ENCODE results near the gene MCF2L.

MCF2L gene

GRCh38 chr13:113126265-113127150 is 157.5 kb downstream of the MCF2L start:
- peaks cover 23% of the 10 kb centered on the region for H3K27me3 Mint-ChIP-seq
- no peaks in the 10 kb centered on the region for H3K4me1 Mint-ChIP-seq
- H3K4me3 Mint-ChIP-seq, result no peak overlapping the region
- H3K36me3 Mint-ChIP-seq, result no peaks in the 10 kb centered on the region
- H3K9me3 Mint-ChIP-seq, result no peaks in the 10 kb centered on the region
- DNase-seq (ENCODE audit: low spot score in 2 of 2), result no peak
- ATAC-seq (ENCODE audit: low read depth), result no peak
- H3K27ac Mint-ChIP-seq, result no peak overlapping the region

- H3K4me3 Mint-ChIP-seq, result no peak overlapping the region
- no peaks in the 10 kb centered on the region for H3K36me3 Mint-ChIP-seq
- H3K9me3 Mint-ChIP-seq, result no peaks in the 10 kb centered on the region
- H3K4me1 Mint-ChIP-seq, result no peaks in the 10 kb centered on the region
- ATAC-seq (ENCODE audit: low read depth) (no peak), DNase-seq (ENCODE audit: low spot score in 2 of 2) (no peak)
- peaks cover 18% of the 10 kb centered on the region for H3K27me3 Mint-ChIP-seq
- no peak overlapping the region for H3K27ac Mint-ChIP-seq
Measured at GRCh38 chr13:113129480-113129879, 160.5 kb downstream of the MCF2L start.

GRCh38 chr13:113129921-113130750 is 161.1 kb downstream of the MCF2L start:
- Mint-ChIP-seq H3K9me3 (no peaks in the 10 kb centered on the region), H3K27ac (no peak overlapping the region), H3K4me1 (no peaks in the 10 kb centered on the region), H3K36me3 (no peaks in the 10 kb centered on the region), H3K27me3 (peaks cover 18% of the 10 kb centered on the region), H3K4me3 (no peak overlapping the region)
- DNase-seq (ENCODE audit: low spot score in 2 of 2), result no peak
- no peak for ATAC-seq (ENCODE audit: low read depth)

GRCh38 chr13:113135281-113135760 is 166.3 kb downstream of the MCF2L start:
- Mint-ChIP-seq H3K4me1 (no peaks in the 10 kb centered on the region), H3K4me3 (no peak overlapping the region), H3K9me3 (no peaks in the 10 kb centered on the region), H3K27me3 (no peaks in the 10 kb centered on the region), H3K36me3 (no peaks in the 10 kb centered on the region), H3K27ac (no peak overlapping the region)
- DNase-seq (ENCODE audit: low spot score in 2 of 2), result no peak
- no peak for ATAC-seq (ENCODE audit: low read depth)

- Mint-ChIP-seq H3K36me3 (no peaks in the 10 kb centered on the region), H3K27ac (no peak overlapping the region), H3K27me3 (peaks cover 1% of the 10 kb centered on the region), H3K4me1 (no peaks in the 10 kb centered on the region), H3K9me3 (no peaks in the 10 kb centered on the region), H3K4me3 (no peak overlapping the region)
- DNase-seq (ENCODE audit: low spot score in 2 of 2) (no peak), ATAC-seq (ENCODE audit: low read depth) (no peak)
Measured at GRCh38 chr13:113137691-113138298, 168.8 kb downstream of the MCF2L start.

- Mint-ChIP-seq H3K9me3 (no peaks in the 10 kb centered on the region), H3K27me3 (peaks cover 3% of the 10 kb centered on the region), H3K27ac (no peak overlapping the region), H3K36me3 (no peaks in the 10 kb centered on the region), H3K4me1 (no peaks in the 10 kb centered on the region), H3K4me3 (no peak overlapping the region)
- ATAC-seq (ENCODE audit: low read depth), result no peak
- no peak for DNase-seq (ENCODE audit: low spot score in 2 of 2)
Measured at GRCh38 chr13:113138792-113139551, 170.0 kb downstream of the MCF2L start.

- no peak for DNase-seq (ENCODE audit: low spot score in 2 of 2)
- no peak for ATAC-seq (ENCODE audit: low read depth)
- Mint-ChIP-seq H3K27ac (no peak overlapping the region), H3K36me3 (no peaks in the 10 kb centered on the region), H3K9me3 (no peaks in the 10 kb centered on the region), H3K27me3 (peaks cover 3% of the 10 kb centered on the region), H3K4me3 (no peak overlapping the region), H3K4me1 (no peaks in the 10 kb centered on the region)
Measured at GRCh38 chr13:113139577-113139976, 170.6 kb downstream of the MCF2L start.

- H3K9me3 Mint-ChIP-seq, result no peaks in the 10 kb centered on the region
- no peak for DNase-seq (ENCODE audit: low spot score in 2 of 2)
Measured at GRCh38 chr13:113140677-113141600, 171.9 kb downstream of the MCF2L start.

GRCh38 chr13:113141601-113141970 is 172.6 kb downstream of the MCF2L start:
- H3K27me3 Mint-ChIP-seq, result peaks cover 3% of the 10 kb centered on the region
- no peaks in the 10 kb centered on the region for H3K36me3 Mint-ChIP-seq
- H3K9me3 Mint-ChIP-seq, result no peaks in the 10 kb centered on the region
- no peak overlapping the region for H3K27ac Mint-ChIP-seq
- H3K4me1 Mint-ChIP-seq, result no peaks in the 10 kb centered on the region
- H3K4me3 Mint-ChIP-seq, result no peak overlapping the region
- DNase-seq (ENCODE audit: low spot score in 2 of 2) (no peak), ATAC-seq (ENCODE audit: low read depth) (no peak)

More at GRCh38 chr13:113140677-113141600, 171.9 kb downstream of the MCF2L start:
- no peaks in the 10 kb centered on the region for H3K36me3 Mint-ChIP-seq
- H3K27me3 Mint-ChIP-seq, result peaks cover 3% of the 10 kb centered on the region
- no peak for ATAC-seq (ENCODE audit: low read depth)
- H3K4me3 Mint-ChIP-seq, result no peak overlapping the region
- no peak overlapping the region for H3K27ac Mint-ChIP-seq
- H3K4me1 Mint-ChIP-seq, result no peaks in the 10 kb centered on the region

GRCh38 chr13:113142876-113143275 is 173.9 kb downstream of the MCF2L start:
- no peak overlapping the region for H3K4me3 Mint-ChIP-seq
- peaks cover 10% of the 10 kb centered on the region for H3K27me3 Mint-ChIP-seq
- no peaks in the 10 kb centered on the region for H3K4me1 Mint-ChIP-seq
- no peak overlapping the region for H3K27ac Mint-ChIP-seq
- H3K9me3 Mint-ChIP-seq, result no peaks in the 10 kb centered on the region
- no peaks in the 10 kb centered on the region for H3K36me3 Mint-ChIP-seq
- DNase-seq (ENCODE audit: low spot score in 2 of 2), result no peak
- no peak for ATAC-seq (ENCODE audit: low read depth)

- Mint-ChIP-seq H3K4me1 (no peaks in the 10 kb centered on the region), H3K4me3 (no peak overlapping the region), H3K9me3 (no peaks in the 10 kb centered on the region), H3K36me3 (no peaks in the 10 kb centered on the region), H3K27me3 (peaks cover 12% of the 10 kb centered on the region), H3K27ac (no peak overlapping the region)
- DNase-seq (ENCODE audit: low spot score in 2 of 2) (no peak), ATAC-seq (ENCODE audit: low read depth) (no peak)
Measured at GRCh38 chr13:113143466-113144254, 174.6 kb downstream of the MCF2L start.

GRCh38 chr13:113144255-113144629 is 175.2 kb downstream of the MCF2L start:
- no peaks in the 10 kb centered on the region for H3K4me1 Mint-ChIP-seq
- H3K4me3 Mint-ChIP-seq, result no peak overlapping the region
- DNase-seq (ENCODE audit: low spot score in 2 of 2), result no peak

More at GRCh38 chr13:113144255-113144629, 175.2 kb downstream of the MCF2L start:
- H3K27ac Mint-ChIP-seq, result no peak overlapping the region
- H3K36me3 Mint-ChIP-seq, result no peaks in the 10 kb centered on the region
- no peak for ATAC-seq (ENCODE audit: low read depth)
- no peaks in the 10 kb centered on the region for H3K9me3 Mint-ChIP-seq
- H3K27me3 Mint-ChIP-seq, result peaks cover 15% of the 10 kb centered on the region

Data from memory B cell (primary cell).